NCI-H2107 treated with DMSO at 0.1 percent for 48 hours (cell line): ENCODE measurements around the gene CHST12.
"Not testable (repeated sequence)": the region's sequence is repeated elsewhere in the genome, so short reads cannot be mapped to it uniquely, and the experiment has no call there.

Source experiments
- DNase-seq: peaks from one replicate; lab custom pipeline; 2025; ENCODE audit not compliant: unreplicated experiment; lab: John Stamatoyannopoulos, UW

Gene CHST12

DNA sequence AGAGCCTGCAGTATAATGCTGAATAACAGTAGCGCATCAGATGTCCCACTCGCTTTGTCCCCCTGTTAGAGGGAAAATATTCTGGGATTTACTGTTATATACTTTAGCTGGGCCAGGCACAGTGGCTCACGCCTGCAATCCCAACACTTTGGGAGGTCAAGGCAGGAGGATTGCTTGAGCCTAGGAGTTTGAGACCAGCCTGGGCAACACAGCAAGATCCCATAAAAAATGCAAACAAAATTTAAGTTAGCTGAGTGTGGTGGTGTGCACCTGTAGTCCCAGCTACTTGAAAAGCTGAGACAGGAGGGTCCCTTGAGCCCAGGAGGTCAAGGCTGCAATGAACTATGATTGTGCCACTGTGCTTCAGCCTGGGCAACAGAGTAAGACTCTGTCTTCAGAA lies 50.4 kb downstream of the CHST12 start:
- not testable (repeated sequence) for DNase-seq

DNA sequence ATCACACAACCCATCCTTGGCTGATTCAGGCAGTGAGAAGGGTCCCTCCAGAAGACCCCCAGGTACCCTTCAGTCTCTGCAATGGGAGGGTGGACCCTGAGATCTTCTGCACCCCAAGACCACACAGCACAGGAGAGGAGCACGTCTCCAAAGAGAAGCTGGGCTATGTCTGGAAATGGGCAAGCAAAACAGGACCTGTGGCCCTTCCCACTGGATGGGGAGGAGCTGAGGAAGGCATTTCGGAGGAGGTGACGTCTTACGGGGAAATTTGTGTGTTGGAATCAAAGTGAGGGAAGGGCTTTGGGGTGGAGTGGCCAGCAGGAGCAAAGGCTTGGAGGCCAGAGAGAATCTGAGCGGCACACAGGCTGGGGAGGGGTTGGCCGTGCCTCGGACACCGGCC lies 56.3 kb downstream of the CHST12 start:
- DNase-seq = no peak

DNA sequence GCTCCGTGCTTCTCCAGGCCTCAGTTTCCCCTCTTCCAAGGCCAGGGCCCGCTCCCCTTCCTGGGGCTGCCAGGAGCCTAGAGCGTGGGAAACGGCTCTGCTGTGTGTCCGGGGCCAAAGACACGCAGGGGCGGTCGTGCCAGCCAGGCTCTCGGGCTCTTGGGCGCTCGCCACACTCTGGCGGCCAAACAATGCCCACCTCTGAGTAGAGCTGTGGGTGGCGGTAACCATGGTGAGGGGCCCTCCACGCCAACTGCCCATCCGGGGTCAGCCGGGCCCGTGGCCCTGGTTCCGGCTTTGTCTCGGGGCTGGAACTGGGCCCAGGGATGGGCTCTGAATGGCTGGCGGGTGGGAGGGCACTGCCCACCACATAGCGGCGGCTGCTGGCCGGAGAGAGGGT lies 56.8 kb downstream of the CHST12 start:
- no peak for DNase-seq

DNA sequence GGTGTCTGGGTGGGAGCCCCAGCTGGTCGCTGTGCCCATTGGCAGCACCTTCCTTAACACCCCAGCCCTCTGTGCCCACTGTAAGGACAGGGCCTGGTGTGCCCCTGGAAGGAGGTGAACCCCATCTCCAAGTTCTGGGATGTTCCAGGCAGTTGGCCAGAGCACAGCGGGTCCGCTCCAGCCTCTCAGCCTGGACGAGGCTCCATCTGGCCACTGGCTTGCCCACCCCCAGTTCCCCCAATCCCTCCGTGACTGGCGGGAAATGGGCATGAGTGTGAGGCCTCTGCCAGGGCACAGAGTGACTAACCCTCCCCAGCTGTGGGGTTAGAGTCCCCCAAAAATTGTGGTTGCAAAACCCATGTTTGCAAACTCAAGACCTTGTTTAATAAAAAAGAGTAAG lies 57.2 kb downstream of the CHST12 start:
- no peak for DNase-seq

DNA sequence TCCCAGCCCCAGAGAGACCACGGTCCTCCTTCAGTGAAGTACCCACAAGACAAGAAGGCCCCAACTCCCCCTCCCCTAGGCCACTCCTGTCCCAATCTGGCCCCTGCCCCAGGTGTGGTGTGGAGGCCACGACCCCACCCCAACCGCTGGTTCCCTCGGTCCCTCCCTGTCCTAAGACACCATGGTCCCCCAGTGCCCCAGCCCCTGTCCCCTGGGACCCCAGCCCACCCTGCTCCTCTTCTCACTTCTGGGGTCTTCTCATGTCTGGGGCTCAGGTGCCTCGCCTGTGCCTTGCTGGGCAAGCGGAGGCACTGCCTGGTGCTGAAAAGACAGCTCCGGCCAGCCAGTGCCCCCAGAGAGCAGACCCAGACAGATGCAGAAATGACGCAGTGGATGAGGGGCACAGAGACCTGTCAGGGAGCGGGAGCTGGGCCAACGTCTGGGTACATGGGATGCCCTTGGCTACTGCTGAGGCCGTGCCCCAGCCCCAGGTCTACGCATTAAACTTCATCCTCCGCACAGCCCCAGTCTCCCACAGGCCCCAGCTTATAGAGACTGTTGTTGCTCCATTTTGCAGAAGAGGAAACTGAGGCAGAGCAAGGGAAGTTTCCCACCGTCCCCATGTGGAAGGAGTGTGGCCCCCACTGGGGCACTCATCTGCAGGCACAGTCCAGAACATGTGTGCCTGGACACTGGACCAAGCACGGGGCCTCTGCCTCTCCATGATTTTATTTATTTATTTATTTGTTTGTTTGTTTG lies 58.0 kb downstream of the CHST12 start:
- no peak for DNase-seq

DNA sequence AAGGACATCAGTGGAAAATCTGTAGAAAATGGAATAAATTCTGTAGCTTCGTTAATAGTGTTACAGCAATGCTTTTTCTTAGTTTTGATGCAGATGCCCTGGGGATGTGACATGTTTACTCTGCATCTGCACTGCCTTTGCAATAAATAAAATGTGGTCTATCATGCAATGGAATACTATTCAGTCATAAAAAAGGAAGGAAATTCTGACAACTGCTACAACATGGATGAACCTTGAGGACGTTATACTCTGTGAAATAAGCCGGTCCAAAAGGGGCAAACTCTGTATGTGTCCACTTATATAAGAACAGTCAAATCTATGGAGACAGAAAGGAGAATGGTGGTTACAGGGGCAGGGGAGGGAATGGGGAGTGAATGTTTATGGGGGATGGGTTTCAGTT lies 59.3 kb downstream of the CHST12 start:
- no peak for DNase-seq

DNA sequence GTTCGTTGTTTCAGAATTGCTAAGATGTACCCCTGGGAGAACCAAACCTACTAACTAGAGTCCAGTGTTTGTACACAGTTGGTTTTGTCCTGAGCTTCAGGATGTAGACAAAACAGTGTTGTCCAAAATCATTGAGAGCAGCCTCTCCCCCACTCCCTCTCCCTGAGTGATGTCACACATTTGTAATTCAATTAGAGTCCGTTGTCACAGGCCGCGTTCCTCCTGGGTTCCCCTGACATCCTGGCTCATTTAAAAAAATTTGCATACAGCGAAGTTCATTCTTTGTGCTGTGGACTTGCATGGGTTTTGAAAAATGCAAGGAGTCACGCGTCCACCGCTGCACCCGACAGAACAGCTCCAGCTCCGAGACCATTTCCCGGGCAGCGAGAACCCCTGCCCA lies 62.5 kb downstream of the CHST12 start:
- no peak for DNase-seq

DNA sequence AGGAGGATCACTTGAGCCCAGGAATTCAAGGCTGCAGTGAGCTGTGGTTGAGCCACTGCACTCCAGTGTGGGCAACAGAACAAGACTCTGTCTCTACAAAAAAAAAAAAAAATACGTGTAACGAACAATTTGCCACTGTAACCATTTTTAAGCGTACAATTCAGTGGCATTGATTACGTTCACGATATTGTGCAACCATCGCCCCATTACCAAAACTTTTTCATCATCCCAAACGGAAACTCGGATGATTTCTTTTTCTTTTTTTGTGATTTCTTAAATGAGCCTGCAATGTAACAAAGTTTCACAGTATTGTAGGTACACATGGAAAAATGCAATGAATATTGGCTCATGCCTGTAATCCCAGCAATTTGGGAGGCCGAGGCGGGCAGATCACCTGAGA lies 63.3 kb downstream of the CHST12 start:
- DNase-seq = no peak

DNA sequence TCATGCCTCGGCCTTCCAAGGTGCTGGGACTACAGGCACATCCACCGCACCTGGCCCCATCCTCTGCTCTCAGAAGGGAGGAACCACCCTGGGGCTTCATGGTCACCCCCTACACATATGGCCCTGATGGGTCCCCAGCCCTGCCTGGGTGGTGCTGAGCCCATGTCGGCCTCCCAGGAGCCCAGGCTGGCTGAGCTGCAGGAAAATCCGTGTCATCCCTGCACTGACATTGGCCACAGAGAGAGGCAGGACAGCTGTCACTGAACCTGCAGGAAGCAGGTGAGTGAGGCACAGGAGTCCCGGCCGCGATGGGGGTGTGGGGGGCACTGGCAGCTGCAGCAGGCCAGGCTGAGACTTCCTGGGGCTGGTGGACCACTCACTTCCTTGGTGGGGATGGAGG lies 64.8 kb downstream of the CHST12 start:
- DNase-seq = no peak

DNA sequence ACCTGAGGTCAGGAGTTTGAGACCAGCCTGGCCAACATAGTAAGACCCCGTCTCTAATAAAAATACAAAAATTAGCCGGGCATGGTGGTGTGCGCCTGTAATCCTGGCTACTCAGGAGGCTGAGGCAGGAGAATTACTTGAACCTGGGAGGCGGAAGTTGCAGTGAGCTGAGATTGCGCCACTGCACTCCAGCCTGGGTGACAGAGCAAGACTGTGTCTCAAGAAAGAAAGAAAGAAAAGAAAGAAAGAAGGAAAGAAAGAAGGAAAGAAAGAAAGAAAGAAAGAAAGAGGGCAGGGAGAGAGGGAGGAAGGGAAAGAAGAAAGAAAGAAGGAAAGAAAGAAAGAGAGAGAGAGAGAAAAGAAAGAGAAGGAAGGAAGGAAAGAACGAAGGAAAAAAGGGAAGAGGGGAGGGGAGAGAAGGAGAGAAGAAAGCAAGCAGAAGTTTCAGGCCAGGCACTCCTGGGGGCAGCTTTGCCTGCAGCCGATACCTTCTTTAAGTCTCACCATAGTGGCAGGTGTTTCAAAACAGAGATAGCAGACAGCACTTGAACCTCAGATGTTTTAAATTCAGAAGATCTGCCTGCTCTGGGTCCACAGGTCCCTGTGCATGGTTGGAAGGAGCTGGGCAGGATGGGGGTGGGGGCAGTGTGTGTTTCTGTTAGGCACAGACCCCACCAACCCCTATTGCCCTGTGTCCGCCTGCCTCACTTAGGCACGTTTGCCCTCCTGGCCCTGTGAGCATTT lies 66.2 kb downstream of the CHST12 start:
- not testable (repeated sequence) for DNase-seq

DNA sequence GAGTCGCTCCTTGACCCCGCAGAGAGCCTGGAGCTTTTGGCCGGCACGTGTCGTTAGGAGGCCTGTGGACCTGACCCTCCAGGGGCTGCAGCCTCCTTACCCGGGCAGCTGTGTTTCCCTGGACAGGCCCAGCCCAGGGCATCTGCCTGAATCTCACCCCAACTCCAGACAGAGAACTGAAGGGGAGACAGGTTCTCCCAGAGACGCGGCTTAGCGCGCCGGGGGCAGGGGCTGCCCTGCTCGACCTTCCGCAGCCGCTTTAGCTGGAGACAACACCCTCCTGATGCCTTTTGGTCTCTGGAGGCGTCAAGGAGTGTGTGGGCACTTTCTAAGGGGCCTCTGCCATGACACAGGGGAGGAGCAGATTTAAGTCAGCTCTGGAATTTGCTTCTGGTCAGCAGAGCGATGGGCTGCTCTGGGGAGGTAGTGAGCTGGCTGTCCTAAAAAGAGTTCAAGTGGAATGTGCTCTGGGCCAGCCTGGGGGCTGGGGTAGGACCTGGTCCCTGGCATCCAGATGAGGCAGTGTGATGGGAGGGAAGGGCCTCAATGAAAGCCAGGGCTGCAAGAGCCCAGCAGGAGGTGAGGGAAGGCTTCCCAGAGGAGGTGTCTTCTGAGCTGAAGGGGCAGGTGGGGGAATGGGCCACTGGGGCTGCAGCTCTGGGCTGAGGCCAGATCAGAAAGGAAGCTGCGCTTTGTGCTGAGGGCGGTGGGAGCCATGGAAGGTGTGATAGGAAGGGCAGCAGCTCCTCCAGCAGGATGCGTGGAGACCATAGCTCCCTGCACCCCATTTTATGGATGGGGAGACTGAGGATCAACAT lies 67.0 kb downstream of the CHST12 start:
- no peak for DNase-seq

DNA sequence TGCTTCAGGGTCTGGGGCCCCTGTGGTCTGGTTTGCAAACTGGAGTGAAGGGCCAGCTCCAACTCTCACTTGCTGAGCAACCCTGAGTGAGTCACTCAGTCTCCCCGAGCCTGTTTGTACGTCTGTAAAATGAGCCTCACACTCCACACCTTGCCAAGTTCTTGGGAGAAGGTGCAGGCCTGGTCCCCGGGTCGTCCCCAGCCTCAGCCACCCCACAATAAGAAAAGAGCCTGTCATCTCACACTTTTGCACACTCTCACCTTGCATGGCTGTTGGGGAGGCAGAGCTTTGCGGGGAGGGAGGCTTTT lies 67.6 kb downstream of the CHST12 start:
- DNase-seq = no peak

DNA sequence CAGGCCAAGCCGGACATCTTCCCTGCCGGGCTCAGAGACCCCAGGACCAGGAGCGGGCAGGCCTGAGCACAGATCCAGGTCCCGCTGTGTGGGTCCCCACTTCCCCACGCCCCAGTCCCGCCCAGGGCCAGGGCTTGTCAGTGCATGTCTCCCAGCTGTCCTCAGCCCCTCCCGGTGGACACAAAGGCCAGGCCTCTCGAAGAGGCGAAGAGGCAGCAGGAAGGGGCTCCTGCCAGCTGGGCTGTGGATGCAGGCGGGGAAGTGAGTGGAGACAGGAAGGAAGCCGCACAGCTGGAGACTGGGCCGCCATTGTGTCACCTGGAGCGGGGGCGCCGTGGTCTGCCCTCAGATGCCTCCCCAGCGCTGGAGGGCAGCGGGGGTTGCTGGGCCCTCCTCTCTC lies 68.0 kb downstream of the CHST12 start:
- no peak for DNase-seq

DNA sequence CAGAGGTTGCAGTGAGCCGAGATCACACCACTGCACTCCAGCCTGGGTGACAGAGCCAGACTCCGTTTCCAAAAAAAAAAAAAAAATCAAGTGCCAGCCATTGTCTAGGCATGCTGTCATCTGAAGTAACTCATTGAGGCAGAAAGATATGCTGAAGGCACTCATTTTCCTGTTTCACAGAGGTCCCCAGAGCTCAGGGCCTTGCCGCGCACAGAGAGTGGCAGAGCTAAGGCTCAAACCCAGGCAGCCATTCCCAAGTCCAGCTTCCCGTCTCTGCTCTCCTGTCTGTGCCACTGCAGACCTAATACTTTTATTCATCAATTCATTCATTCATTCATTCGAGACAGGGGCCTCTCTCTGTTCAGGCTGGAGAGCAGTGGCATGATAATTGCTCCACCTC lies 69.3 kb downstream of the CHST12 start:
- no peak for DNase-seq

DNA sequence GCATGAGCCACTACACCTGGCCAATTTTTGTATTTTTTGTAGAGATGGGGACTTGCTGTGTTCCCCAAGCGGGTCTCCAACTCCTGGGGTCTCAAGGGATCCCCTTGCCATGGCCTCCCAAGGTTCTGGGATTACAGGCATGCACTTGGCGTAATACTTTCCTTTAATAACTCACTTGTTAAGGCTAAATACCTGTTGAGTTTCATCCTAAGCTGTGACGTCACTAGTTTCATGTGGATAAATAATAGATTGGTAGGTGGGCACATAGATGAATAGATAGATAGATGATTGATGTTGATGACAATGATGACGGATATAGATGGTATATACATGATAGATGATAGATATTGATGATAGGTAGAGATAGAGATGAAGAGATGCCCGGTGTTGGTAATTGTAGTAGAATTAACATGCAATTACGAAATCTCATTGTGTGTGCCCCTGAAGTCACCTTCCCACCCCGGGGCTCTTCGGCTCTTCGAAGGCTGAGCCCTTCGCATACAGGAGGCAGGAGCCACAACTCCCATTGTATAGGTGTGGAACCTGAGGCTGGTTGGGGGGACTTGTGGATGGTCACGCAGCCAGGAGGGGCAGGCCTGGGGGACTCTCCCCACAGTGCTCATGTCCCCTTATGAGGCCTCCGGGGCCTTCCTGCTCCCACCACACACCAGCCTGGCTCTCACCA lies 70.2 kb downstream of the CHST12 start:
- DNase-seq = no peak

DNA sequence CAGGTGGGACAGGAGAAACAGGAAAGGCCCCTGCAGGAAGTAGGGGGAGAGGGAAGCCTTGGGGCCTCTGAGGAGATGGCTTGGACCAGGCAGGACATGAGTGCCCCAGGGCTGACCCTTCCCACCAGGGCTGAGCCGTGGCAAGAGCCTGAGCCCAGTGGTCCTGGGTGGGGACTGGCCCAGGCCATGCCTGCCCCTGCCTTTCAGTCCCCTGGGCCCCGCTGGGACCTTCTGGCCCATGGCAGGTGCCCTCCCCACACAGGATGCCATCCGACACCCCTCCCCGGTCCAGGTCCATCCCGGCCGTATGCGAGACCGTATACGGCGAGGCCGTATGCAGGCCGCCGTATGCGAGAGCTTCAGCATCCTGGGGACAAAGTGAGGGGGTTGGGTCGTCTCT lies 70.8 kb downstream of the CHST12 start:
- DNase-seq = no peak

DNA sequence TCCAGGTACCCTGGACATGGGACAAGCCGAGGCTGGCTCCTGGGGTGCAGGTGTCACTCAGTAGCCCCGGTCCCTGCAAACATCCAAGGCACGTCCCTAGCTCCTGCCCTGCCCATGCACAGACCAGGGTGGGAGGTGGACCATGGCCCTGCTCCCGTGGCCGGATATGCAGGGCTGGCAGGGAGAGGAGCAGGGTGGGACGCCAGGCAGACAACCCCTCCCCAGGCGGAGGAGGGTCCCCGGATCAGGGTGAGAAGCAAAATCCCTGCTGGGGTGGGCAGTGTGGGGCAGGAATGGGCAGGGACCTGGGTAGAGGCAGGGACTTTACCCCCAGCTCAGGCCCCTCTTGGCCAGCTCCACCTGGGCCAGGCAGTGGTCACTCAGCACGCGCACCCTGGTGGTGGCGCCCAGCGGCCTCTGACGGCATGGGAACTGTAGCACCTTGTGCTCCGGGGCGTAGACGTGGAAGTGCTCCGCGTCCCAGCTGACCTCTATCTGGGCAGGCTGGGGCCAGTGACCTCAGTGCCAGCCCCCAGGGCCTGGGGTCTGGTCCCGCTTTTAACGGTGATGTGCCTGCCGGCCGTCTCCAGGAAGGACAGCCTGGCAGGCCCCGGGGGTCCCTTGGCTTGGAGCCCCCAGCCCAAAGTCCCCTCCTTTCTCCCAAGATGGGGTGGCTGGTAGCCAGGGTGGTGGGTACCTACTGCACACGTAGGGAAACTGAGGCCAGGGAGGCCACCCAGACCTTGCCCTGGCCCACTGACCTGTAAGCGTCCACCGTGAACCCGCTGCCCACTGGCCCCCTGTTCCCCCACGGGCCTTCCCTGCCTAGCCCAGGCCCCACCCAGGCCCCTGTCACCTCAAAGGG lies 71.6 kb downstream of the CHST12 start:
- no peak for DNase-seq

DNA sequence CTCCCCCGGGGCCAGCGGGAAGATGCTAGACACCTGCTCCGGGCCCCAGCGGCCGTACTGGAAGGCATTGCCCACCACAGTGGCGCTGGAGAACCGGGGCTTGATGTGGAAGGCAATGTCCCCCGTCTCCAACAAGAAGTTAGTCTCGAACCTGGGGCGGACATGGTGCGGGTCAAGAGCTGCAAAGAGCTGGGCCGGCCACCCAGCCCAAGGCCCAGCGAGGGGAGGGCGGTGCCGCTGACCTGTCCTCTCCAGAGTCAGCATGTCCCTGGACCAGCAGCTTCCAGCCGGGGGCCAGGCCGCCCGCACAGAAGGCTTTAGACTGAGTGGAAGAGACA lies 72.2 kb downstream of the CHST12 start:
- DNase-seq = no peak

DNA sequence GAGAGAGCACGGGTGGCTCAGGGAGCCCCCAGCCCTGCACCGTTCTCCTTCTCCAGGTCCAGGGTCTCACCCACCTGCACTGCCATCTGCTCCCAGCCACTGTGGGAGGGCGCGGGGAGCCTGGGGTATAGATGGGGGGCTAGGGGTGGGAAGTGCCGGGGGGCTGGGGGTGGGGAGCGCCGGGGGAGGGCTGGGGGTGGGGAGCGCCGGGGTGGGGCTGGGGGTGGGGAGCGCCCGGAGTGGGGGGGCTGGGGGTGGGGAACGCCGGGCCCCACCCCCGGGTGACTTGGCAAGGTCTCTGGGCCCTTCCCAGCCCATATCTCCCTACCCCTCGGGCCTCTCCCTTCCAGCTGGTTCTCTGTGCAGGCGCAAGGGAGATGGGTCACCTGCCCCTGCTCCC lies 72.9 kb downstream of the CHST12 start, which contains the start of gene GRIFIN:
GRIFIN (minus strand) TSS at position 101 of the 400 bp plus-strand sequence; CDS start at position 86, 15 bp downstream.
- DNase-seq = no peak

DNA sequence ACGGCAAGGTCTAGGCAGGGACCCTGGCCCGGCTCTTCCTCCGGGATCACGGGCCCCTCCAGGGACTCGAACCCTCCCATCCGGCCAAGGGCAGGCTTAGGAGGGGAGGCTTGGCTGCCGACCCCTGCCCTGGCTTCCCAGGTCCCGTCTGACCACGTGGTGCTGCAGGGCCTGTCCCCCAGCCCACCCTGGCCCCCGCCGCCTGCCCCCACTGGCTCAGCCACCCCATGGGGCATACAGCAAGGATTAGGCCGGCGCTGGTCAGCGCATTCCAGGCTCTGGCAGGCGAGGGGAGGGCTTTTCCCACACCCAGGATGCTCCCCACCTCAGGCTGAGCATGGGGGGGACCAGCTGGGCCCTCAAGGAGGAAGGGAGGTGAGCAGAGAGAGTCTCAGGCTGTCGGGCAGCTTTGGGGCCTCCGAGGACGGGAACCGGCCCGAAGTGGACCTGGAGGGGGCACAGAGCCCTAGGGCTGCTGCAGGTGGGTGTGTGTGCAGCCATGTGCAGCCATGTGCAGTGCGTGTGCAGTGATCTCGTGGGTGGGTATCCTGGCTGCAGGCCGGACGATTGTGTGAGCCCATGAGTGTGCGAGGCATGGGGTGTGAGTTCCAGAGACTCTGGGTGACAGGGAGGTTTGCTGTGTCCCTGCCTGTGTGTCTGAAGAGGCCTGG lies 73.5 kb downstream of the CHST12 start:
- no peak for DNase-seq
